22Rv1 (cell line): ENCODE results near the gene SPIC.

Experiments
- CTCF ChIP-seq: fragments of 450-650 bp; IDR thresholded peaks from 2 replicates; pipeline ENCODE4 v1.5.1; 2017; ENCODE audit warnings: mild to moderate bottlenecking
- ZFX ChIP-seq: fragments of 450-650 bp; IDR thresholded peaks from 2 replicates; pipeline ENCODE4 v1.6.1; 2017; ENCODE audit warnings: antibody characterized with exemption, borderline replicate concordance

- TF ChIP-seq CTCF (no peak), ZFX (no peak)
These were observed 44.7 kb upstream of the SPIC start for GRCh38 chr12:101430456-101430855.
